Fibroblast of mammary gland (primary cell): ENCODE data around the gene ATM.

ENCODE experiments used
- DNase-seq: peaks from one replicate; pipeline ENCODE4 v3.0.0-alpha.2; 2010; ENCODE audit warnings: low read depth
- H3K4me3 ChIP-seq: 2 replicates; pipeline ENCODE4 v1.5.1; 2011; ENCODE audit warnings: low read depth, mild to moderate bottlenecking, low read length, moderate library complexity; ENCODE audit not compliant: control insufficient read depth
- CTCF ChIP-seq: conservative IDR thresholded peaks from 2 replicates; pipeline ENCODE4 v1.5.1; 2011; ENCODE audit warnings: low read depth, low read length, inconsistent platforms; ENCODE audit not compliant: control insufficient read depth, insufficient read depth

Gene ATM

GRCh38 chr11:108322666-108323065, 99.8 kb downstream of the ATM start:
- H3K4me3 ChIP-seq: no peak overlapping the region
- TF ChIP-seq CTCF: no peak
- no peak for DNase-seq

- peak; percentile 46 for DNase-seq
- TF ChIP-seq CTCF: no peak
- no peak overlapping the region for H3K4me3 ChIP-seq
These were observed 101.7 kb downstream of the ATM start for GRCh38 chr11:108324587-108324986.

- no peak for TF ChIP-seq CTCF
- DNase-seq: no peak
- no peak overlapping the region for H3K4me3 ChIP-seq
These were observed 110.6 kb downstream of the ATM start for GRCh38 chr11:108333403-108333899.

- no peak for TF ChIP-seq CTCF
- H3K4me3 ChIP-seq: no peak overlapping the region
- no peak for DNase-seq
These were observed 115.9 kb downstream of the ATM start for GRCh38 chr11:108338750-108339149.

DNA sequence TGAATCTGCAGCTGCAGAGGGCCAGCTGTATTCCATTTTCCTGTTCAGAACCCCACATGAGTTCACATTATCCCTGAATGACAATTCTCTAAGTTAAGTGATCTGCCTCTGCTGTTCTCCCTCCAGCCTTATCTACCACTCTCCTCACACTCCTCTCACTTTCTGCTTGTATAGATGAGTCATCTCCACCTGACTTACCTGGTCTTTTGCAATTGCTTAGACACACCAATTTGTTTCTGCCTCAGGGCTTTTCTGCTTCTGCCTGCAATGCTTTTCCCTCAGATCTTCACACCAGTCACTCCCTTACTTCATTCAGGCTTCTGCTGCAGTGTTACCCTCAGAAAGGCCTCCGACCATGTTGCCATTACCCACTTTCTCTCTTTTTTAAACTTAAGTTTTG, 118.1 kb downstream of the ATM start:
- DNase-seq: no peak
- TF ChIP-seq CTCF: no peak

DNA sequence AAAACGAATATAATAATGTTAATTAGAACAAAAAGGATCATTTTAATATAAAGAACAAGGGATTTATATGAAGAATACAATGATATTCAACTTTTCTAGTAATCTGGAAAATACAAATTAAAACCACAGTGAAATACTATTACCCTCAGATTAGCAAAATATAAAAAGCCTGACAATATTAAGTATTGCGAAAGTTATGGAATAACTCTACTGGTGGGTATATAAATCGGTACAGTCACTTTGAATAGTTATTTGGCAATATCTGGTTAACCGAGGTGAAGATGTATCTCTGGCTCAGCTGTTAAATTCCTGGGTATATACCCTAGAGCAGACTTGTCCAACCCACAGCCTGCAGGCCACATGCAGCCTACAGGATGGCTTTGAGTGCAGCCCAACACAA, 118.8 kb downstream of the ATM start:
- no peak for TF ChIP-seq CTCF
- no peak for DNase-seq
- no peak overlapping the region for H3K4me3 ChIP-seq

More for the DNA sequence above, 118.1 kb downstream of the ATM start:
- H3K4me3 ChIP-seq: no peak overlapping the region

GRCh38 chr11:108343714-108344113, 120.8 kb downstream of the ATM start:
- H3K4me3 ChIP-seq: no peak overlapping the region
- TF ChIP-seq CTCF: no peak

More at GRCh38 chr11:108343714-108344113, 120.8 kb downstream of the ATM start:
- DNase-seq: no peak
